ACC112 (cell line): Measurements from ENCODE around the gene CHST12.

Experiments
- H2AFZ ChIP-seq: fragments of 200-600 bp; sonication (generic); one replicate; pipeline ENCODE4 v1.6.0; 2017; ENCODE audit warnings: antibody characterized with exemption, low read length; ENCODE audit not compliant: unreplicated experiment
- H3K27ac ChIP-seq: fragments of 200-600 bp; sonication (generic); 2 replicates; pipeline ENCODE4 v1.5.1; 2014; ENCODE audit warnings: low read depth, mild to moderate bottlenecking, antibody characterized with exemption, low read length, moderate library complexity
- H3K27me3 ChIP-seq: fragments of 200-600 bp; sonication (generic); 2 replicates; pipeline ENCODE4 v1.6.1; 2014; ENCODE audit warnings: mild to moderate bottlenecking, antibody characterized with exemption, low read length, moderate library complexity, mixed read lengths; ENCODE audit not compliant: insufficient read depth
- H3K36me3 ChIP-seq: fragments of 200-600 bp; sonication (generic); 2 replicates; pipeline ENCODE4 v1.6.1; 2016; ENCODE audit warnings: mild to moderate bottlenecking, antibody characterized with exemption, low read length, moderate library complexity, mixed read lengths; ENCODE audit not compliant: insufficient read depth
- H3K4me1 ChIP-seq: fragments of 200-600 bp; sonication (generic); one replicate; pipeline ENCODE4 v1.6.1; 2016; ENCODE audit warnings: low read length, mixed read lengths; ENCODE audit not compliant: insufficient read depth, unreplicated experiment, control insufficient read depth
- H3K4me3 ChIP-seq: fragments of 200-600 bp; sonication (generic); 2 replicates; pipeline ENCODE4 v1.5.1; 2014; ENCODE audit warnings: mild to moderate bottlenecking, low read depth, low read length
- H3K79me2 ChIP-seq: fragments of 200-600 bp; sonication (generic); one replicate; pipeline ENCODE4 v1.6.0; 2016; ENCODE audit warnings: low read length; ENCODE audit not compliant: control insufficient read depth, unreplicated experiment, insufficient read depth

Gene CHST12

GRCh38 chr7:2494191-2495130 lies 91.0 kb downstream of the CHST12 start:
- Histone ChIP-seq H3K36me3 (no peaks in the 10 kb centered on the region), H2AFZ (no peak overlapping the region), H3K79me2 (no peaks in the 10 kb centered on the region), H3K4me3 (no peak overlapping the region), H3K27me3 (no peaks in the 10 kb centered on the region), H3K27ac (no peak overlapping the region), H3K4me1 (peaks cover 13% of the 10 kb centered on the region)

- Histone ChIP-seq H3K79me2 (no peaks in the 10 kb centered on the region), H2AFZ (no peak overlapping the region), H3K4me1 (peaks cover 13% of the 10 kb centered on the region), H3K27ac (no peak overlapping the region), H3K4me3 (no peak overlapping the region), H3K27me3 (no peaks in the 10 kb centered on the region), H3K36me3 (no peaks in the 10 kb centered on the region)
Observed at GRCh38 chr7:2495418-2496299, 92.2 kb downstream of the CHST12 start.

GRCh38 chr7:2496375-2496774 lies 93.0 kb downstream of the CHST12 start:
- no peak overlapping the region for H3K4me3 ChIP-seq
- H3K4me1 ChIP-seq = peaks cover 13% of the 10 kb centered on the region
- H2AFZ ChIP-seq = no peak overlapping the region
- H3K36me3 ChIP-seq = no peaks in the 10 kb centered on the region
- H3K27ac ChIP-seq = no peak overlapping the region
- no peaks in the 10 kb centered on the region for H3K27me3 ChIP-seq
- no peaks in the 10 kb centered on the region for H3K79me2 ChIP-seq

- Histone ChIP-seq H2AFZ (no peak overlapping the region), H3K27ac (no peak overlapping the region), H3K4me3 (no peak overlapping the region), H3K4me1 (peaks cover 13% of the 10 kb centered on the region), H3K79me2 (no peaks in the 10 kb centered on the region), H3K27me3 (no peaks in the 10 kb centered on the region), H3K36me3 (no peaks in the 10 kb centered on the region)
Observed at GRCh38 chr7:2497065-2497464, 93.7 kb downstream of the CHST12 start.

- Histone ChIP-seq H2AFZ (no peak overlapping the region), H3K79me2 (no peaks in the 10 kb centered on the region), H3K36me3 (no peaks in the 10 kb centered on the region), H3K27ac (no peak overlapping the region), H3K27me3 (no peaks in the 10 kb centered on the region), H3K4me1 (peaks cover 12% of the 10 kb centered on the region), H3K4me3 (no peak overlapping the region)
Observed at GRCh38 chr7:2497500-2498336, 94.3 kb downstream of the CHST12 start.
